Measurements from ENCODE around the gene SIX5.
A peak's percentile ranks its signal among the peaks of the same experiment; 100 is the strongest.
"Not testable (repeated sequence)": the region's sequence is repeated elsewhere in the genome, so short reads cannot be mapped to it uniquely, and the experiment has no call there.

SIX5 gene

GRCh38 chr19:45768984-45769782 is at the start of gene SIX5:
Gene SIX5 (minus strand): TSS chr19:45769252. CDS start chr19:45768844, 408 bp downstream.
- peak; percentile 100 for DNase-seq

GRCh38 chr19:45817725-45818301 is 48.8 kb upstream of the SIX5 start:
- DNase-seq, result no peak

- peak; percentile 98 for DNase-seq
These were observed 48.1 kb upstream of the SIX5 start for GRCh38 chr19:45817010-45817724.

DNA sequence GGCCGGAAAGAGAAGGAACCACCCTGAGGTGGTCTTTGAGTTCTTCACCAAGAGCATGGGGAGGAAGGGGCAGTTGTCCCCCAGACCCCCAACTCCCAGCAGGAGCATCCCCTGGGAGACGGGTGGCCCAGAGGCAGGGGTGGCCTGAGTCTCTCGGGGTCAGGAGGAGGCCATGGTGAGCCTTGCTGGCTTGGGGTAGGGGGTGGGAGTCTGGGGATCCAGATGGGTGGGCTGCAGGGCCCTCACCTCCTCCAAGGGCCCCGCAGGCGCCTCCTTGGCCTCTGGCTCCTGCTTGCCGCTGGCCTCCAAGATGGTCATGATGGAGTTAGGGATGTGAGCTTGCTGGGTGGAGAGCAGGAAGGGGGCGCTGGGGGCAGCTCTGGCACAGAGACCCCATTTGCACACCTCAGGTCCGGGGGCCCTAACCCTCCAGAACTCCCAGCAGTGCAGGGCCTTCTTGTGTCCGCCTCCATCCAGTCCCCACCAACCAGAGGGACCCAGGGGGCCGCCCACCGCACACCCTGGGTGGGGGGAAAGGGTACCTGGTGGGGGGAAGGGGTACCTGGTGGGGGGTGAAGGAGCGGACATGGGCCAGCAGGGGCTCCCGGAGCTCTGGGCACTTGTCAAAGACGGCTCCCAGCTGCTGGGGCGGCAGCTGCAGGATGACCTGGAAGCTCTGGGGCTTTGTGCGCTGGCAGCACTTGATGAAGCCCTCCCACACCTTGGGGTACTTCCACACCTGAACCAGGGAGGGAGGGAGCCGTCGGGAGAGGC is 47.4 kb upstream of the SIX5 start:
- peak; percentile 19 for DNase-seq

DNA sequence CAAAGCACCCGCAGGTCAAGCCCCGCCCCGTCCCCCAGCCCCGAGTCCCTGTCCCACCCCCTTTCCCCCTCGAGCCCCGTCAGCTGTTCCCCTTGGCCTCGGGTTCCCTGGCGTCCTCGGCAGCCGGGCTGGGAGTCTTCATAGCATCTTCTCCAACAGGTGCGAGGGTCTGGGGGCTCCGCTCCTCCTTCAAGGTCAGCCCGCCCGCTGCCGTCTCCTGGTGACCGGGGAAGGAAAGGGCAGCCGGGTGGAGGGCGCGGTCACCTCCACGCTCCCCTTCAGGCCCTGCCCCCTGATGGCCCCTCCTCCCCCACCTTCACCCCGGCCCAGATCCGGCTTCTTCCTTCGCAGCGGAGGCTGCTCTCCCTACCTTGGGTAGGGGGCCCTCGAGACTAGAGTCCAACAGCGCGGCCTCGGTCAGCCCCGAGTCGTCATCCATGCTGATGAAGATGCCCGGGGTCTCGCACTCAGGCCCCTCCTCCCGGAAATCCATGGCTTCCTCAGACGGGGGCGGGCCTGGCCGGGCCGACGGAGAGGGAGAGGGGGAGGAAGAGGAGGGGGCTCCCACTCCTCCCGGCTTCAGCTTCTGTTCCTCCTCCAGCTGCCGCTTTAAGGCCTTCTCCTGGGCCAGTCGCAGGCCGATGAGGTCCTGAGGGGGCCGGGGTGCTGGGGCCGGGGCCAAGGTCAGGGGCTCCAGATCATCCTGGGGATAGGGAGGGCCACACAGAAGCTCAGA is 46.6 kb upstream of the SIX5 start:
- DNase-seq, result peak; percentile 91

DNA sequence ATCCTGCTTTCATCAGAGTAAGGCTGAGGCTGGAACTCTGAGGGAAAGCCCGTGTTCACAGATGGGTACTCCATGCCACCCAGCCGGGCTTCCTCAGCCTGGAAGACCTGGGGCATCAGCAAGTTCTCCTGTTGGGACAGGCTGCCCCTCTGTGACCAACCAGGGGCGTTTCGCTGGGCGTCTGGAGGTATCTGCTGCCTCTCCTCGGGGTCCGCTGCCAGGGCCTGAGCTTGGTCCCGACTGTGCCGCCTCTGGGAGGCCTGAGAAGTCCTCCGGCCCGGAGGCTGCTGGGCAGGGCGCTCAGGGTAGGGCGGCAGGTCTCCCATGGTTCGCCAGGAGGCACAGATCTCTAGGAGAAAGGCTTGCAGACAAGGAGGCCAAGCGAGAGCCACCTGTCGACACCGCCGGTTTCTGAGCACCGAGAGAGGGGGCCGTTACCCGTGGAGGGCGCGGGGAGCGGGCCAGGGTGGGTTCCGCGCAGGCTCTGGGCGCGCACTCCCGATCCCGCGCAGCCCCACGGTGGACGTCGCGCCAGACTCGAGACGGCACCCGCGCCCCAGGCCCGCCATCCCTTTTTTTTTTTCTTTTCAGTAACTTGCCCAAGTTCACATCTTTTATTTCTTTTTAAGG is 45.9 kb upstream of the SIX5 start, which contains the start of gene RSPH6A:
Gene RSPH6A, minus strand, starts transcription at position 458 of the 630 bp plus-strand sequence. Its CDS starts 132 bp downstream, at position 326.
- peak; percentile 47 for DNase-seq

- DNase-seq, result no peak
These were observed 45.2 kb upstream of the SIX5 start for GRCh38 chr19:45814166-45814780.

- DNase-seq, result no peak
These were observed 43.2 kb upstream of the SIX5 start for GRCh38 chr19:45812297-45812696.

DNA sequence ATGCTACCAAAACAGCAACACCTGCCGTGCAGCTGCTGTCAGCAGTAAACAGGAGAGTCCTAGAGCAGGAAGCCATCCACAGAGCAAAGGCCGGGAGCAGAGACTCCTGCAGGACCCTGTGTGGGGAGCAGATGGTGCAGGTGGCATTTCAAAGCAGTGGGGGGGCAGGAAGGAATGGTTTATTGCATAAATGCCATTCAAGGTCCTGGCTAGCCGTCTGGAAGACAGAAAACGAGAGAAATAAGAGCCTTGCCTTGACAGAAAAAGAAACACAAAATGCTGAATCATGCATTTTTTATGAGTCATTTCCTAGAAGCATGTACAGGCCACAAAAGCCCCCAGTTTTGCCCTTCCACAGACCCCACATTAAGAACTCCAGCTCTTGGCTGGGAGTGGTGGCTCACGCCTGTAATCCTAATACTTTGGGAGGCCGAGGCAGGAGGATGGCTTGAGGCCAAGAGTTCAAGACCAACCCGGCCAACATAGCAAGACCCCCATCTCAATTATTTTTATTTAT is 40.6 kb upstream of the SIX5 start:
- DNase-seq, result peak; percentile 22

GRCh38 chr19:45805719-45806118 is 36.7 kb upstream of the SIX5 start:
- DNase-seq, result no peak

DNA sequence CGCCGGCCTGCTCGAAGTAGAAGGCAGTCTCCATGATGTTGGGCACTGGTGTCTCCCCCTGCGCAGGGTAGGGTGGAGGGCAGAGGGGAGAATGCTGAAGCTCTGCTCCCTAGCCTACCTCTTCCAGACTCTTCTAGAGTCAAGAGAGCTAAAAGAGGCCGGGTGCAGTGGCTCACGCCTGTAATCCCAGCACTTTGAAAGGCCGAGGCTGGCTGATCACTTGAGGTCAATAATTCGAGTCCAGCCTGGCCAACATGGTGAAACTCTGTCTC is 35.8 kb upstream of the SIX5 start:
- DNase-seq, result no peak

DNA sequence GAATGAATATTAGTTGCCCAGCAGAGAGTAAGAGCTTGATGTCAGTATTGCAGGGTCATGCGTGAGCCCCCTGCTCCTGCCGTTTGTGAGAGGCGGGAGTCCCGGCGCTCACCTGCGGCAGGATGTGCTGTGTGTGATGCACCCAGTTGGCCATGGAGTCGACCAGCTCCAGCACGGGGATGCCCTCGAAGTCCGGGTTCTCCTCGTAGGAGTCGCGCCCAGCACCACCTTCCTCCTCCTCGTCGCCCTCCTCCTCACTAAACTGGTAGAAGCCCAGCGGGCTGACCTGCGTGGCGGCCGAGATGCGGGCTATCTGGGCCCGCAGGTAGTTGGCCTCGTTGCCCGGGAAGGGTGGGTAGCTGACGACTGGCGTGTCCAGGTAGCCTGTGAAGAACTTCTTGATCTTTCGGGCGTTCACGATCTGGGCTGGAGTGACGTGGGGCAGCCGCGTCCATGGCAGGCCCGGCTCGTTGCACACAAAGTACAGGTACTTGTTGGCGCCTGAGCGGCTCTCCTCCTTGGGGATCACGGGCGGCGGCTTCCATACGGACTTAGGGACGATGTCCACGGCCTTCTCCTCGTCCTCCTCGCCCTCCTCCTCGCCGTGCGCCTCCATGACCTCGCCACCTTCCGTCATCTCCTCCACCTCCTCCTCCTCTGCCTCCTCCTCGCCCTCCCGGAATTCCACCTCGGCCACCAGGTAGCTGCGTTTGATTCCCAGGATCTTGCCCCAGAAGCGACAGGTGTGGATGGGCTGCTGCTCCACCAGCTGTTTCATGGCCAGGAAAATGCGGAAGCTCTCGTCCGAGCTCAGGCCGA is 35.3 kb upstream of the SIX5 start:
- DNase-seq, result no peak

DNA sequence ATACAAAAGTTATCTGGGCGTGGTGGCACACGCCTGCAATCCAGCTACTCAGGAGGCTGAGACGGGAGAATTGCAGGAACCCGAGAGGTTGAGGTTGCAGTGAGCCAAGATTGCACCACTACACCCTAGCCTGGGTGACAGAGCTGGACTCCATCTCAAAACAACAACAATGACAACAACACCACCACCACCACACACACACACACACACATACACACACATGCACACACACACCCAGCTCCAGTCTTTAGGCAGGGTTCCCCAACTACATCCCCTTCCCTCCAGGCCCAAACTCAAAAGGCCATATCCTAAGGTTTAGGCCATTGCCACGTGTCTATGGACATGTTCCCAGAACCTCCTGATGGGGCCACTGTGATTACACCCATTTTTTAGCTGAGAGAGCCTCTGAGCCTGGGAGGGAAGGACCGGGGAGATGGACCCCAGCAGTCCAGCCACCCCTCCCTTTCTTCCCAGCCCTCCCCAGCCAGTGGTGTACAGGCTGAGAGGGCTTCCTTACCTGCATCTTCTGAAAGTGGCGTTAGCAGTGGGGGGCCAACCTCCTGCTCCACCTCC is 32.6 kb upstream of the SIX5 start:
- no peak for DNase-seq

DNA sequence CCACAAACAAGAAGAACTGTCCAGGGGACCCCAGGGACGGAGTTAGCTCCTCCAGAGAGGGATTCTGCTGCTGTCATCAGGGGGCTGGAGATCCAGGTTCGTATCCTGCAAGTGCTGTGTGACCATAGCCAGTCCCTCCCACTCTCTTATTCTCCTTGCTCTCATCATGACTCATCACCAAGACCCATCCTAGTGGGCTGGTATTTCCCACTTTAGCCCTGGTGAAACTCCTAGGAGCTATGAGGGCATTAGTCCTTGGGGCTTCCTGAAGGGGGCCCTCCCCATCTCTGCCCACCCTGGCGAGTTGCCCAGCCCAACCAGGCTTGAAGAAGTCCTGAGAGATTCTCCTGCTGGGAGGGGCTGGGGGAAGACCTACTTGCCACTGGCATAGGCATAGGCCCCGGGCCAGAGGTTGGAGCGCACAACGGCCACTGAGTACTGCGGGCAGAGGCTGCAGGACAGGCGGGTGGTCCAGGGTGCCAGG is 31.1 kb upstream of the SIX5 start:
- no peak for DNase-seq

GRCh38 chr19:45799541-45799940 is 30.5 kb upstream of the SIX5 start:
- not testable (repeated sequence) for DNase-seq

DNA sequence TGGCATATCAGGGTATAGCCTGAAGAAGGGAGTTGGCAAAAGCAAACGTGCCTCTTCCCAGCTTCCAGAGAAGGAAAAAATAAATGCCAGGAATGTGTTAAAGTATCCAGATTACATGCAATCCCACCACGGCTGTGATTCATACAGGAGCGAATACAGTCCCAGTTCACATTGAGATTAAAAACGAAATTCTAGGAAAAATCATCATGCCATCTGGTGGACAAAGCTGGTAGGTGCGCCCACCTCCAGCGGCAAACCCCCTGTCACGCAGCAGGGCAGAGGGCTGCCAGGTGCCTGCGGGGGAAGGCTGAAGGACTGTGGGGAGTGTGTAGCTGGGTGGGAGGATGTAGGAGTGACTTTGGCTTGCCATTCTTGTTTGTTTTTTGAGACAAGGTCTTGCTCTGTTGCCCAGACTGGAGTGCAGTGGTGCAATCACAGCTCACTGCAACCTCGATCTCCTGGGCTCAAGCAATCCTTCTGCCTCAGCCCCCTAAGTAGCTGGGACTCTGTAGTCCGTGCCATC is 30.0 kb upstream of the SIX5 start:
- DNase-seq, result peak; percentile 89

- DNase-seq, result no peak
These were observed 25.6 kb upstream of the SIX5 start for GRCh38 chr19:45794627-45795026.

DNA sequence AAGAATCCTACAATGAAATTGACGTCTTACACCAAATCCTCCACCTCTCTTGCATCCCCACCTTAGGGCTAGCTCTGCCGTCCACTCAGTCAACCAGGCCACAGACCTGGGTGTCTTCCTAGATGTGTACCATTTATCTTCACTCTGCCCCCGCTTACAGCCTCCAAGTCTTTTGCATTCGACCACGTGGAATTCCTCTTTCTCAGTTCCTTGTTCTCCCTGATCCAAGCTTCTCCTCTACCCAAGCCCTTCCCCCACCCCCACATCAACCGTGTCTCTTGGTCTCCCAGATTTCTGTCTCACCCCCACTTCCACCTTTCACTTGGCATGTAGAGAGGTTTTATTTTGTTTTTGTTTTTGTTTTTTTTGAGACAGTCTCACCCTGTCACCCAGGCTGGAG is 24.8 kb upstream of the SIX5 start:
- DNase-seq, result no peak

DNA sequence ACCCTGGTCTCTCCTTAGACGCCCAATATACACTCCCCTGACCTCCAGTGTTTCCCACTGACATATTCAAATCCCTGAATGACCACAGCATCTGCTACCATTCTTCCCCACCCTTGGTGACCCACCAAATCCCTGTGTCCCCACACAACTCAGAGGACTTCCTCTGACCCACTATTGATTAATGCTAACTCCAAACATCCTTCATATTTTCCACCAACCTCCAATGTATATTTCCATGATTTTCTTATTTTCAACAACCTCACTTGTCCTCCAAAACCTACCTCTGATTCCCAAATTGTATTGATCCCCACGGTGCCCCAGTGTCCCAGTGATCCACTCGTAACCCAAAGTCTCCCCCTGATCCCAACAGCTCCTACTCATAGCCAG is 24.1 kb upstream of the SIX5 start:
- DNase-seq, result no peak

All from eye (tissue), 1 donor.